DMS114 treated with DMSO at 0.1 percent for 48 hours (cell line): ENCODE results near the gene FAM90A1.
"Not testable (repeated sequence)": the region's sequence is repeated elsewhere in the genome, so short reads cannot be mapped to it uniquely, and the experiment has no call there.

ENCODE experiments used
- DNase-seq: peaks from one replicate; lab custom pipeline; 2025; ENCODE audit not compliant: unreplicated experiment; lab: John Stamatoyannopoulos, UW

The FAM90A1 gene

DNA sequence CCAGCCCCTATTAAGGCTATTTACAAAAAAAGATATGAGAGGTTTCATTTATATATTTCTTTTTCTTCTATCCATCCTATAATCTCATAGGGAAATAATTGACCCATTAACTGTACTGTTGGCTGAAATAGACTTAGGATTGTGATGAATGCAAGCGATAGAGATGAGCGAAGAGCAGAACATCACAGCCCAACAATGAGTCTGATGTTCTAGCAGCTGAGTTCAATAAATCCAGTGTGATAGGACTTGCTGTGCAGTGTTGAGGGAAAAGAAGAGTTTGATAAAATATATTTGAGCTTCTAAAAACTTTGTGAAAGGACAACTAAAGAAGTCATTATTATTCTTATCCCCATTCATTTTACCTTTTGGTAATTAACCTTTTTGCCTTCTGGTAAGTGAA is 54.5 kb downstream of the FAM90A1 start:
- DNase-seq: not testable (repeated sequence)
